OCI-M2 (cell line): ENCODE results near the gene YWHAH.

Source experiments
- DNase-seq: peaks from one replicate; lab custom pipeline; 2025; ENCODE audit not compliant: unreplicated experiment; lab: John Stamatoyannopoulos, UW

YWHAH gene

DNA sequence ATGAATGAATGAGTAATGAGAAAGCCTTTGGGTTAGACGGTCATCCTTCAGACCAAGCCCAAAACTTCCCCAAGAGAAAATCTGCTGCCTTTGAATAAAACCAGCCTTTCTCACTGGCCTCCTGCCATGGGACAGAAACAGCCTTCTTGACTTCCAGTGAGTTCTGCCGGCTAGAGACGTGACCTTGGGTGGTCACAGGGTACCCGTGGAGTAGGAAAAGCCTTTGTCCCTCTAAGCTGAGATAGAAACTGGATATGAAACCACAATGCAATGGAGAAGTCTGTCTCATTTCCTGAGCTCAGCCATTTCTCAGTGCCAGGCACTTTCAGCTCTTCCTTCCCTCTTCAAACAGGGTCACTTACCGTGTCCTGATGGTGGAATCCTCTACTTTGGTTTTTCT, 21.2 kb upstream of the YWHAH start:
- DNase-seq: no peak

GRCh38 chr22:31923747-31924146, 20.6 kb upstream of the YWHAH start:
- no peak for DNase-seq

DNA sequence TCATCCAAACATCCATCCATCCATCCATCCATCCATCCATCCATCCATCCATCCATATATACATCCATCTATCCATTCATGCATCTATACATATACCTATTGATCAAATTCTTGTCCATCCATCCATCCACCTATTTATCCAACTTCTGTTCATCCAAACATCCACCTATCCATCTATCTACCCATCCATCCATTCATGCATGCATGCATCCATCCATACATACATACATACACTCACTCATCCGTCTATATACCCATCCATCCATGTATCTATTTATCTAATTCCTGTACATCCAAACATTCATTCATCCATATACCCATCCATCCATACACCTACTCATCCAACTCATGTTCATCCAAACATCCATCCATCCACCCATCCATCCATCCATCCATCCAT, 19.3 kb upstream of the YWHAH start:
- no peak for DNase-seq

DNA sequence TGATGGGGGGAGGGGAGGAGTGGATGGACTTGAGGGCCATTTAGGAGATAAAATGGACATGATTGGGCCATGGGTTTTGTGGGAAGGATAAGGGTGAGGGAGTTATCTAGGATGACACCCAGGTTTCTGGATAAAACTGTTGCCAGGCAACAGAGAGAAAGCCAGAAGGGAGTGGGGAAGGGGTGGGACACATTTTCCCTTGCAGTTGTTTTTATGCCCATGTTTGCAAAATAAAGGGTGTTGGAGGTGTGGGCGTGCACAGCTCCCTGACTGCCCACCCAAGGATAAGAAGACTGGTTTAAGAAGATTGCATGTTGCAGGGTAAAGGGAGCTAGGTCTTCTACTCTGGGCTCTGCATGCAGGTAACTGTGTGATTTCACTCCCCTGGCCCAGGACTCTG, 18.3 kb upstream of the YWHAH start:
- no peak for DNase-seq

DNA sequence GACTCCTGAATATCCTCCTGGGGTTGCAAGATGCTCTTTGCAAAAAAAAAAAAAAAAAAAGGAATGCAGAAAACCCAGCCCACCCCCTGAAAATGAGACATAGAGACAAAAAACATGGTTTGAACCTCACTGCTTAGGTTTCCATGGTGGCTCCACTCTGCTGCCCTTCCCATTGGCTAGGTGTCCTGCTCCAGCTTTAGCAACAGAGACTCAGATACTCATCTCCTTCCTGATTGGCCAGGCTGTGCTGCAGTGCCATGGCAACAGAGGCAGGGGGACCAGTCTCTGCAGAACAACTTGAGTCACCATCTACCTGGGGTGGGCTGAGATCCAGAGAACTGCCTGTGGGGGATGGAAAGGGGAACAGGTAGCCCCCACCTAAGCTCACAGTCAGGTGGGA, 17.4 kb upstream of the YWHAH start:
- no peak for DNase-seq

DNA sequence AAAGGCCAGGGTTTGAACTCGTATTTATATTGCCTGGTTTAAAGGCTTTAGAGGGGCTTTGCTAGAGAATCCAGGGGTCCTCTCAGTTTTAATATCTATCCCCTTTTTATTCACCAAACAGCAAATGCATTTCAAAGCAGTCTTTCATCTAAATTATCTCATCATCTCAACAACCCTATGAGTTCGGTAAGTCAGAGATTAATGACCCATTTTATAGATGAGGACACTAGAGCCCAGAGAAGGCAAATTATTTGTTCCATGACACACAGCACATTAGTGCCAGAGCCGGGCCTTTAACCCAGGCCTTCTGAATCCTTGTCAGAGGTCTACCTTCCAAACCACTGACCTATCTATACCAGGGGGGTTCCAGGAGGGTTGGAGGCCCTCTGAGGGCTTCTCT, 16.8 kb upstream of the YWHAH start:
- DNase-seq: no peak

DNA sequence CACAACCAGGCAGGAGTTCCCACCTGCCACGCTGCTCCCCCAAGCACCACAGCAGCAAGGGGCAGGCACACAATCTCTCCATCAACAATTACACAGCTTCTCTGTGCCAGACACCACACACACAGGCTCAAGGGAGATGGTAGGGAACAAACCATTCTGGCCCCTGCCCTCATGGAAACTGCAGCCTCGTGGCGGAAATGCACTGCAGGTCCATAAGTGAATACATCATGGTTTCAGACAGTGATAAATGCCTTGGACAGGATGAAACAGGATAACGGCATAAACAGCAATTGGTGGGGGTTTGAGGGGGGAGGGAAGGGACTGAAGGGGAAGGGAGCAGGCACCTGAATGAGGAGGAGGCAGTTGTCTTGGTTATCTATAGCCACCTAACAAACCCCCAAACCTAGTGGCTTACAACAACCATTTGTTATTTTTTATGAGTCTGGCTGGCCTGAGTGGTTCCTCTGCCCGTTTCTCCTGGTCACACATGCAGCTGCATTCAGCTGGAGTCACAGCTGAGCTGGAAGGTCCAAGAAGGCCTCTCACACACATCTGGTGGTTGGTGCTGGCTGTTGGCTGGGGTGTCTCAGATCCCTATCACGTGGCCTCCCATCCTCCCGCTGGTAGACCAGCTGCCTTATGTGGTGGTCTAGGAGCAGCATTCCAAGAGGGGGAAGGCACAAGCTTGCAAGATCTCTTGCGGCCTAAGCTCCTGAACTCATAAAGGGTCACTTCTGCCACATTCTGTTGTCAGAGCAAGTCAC, 15.0 kb upstream of the YWHAH start:
- no peak for DNase-seq

GRCh38 chr22:31932863-31933262, 11.5 kb upstream of the YWHAH start:
- no peak for DNase-seq

- no peak for DNase-seq
These were observed 10.9 kb upstream of the YWHAH start for GRCh38 chr22:31933406-31933805.

DNA sequence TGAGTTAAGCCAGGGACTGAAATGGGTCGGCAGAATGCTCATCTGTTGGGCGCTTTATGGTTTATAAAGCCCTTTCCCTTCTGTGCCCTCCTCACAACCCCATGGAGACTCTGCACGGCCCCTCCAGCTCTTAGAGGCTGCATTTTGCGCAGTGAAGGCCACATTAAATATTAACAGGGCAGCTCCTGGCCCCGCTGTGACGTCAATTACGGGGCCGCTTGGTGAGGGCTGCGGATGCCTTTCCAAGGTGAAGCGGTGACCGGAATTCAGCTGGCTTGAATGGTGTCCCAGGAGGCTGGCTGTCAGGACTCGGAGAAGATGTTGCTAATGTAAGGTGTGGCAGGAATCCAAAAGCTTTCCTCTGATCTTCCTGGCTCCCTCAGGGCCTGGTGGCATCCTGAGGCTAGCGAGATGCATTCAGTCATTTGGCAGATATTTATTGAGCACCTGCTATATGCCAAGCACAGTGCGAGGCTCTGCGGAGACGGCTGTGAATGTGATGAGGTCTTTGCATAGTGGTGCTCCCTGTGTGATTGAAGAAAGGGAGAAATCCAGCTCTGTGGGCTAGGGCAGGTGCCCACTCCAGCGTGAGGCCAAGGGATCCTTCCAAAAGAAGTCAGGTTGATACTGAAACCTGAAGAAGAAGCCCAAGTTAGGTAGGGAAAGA, 10.4 kb upstream of the YWHAH start:
- no peak for DNase-seq

- no peak for DNase-seq
These were observed 8.2 kb upstream of the YWHAH start for GRCh38 chr22:31935961-31936635.

DNA sequence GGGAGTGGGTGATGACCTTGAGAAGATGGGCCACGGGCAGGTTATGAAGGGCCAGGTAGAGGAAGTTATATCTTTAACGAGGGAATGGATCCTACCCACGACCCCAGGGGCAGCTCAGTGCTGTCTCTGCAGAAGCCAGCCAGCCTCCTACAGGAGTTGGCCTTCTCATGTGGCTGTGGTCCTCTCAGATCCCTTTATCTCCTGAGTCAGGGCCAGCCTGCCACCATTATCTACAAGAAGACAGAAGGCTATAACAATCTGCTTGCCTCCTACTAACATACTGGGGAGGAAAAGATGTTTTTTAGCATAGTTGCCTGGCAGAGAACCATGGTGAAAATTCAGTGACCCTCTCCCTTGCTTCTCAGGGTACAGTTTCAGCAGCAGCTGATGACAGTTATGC, 7.0 kb upstream of the YWHAH start:
- peak; percentile 48 for DNase-seq

GRCh38 chr22:31938296-31938695, 6.0 kb upstream of the YWHAH start:
- no peak for DNase-seq

- no peak for DNase-seq
These were observed 3.8 kb upstream of the YWHAH start for GRCh38 chr22:31940506-31940905.

DNA sequence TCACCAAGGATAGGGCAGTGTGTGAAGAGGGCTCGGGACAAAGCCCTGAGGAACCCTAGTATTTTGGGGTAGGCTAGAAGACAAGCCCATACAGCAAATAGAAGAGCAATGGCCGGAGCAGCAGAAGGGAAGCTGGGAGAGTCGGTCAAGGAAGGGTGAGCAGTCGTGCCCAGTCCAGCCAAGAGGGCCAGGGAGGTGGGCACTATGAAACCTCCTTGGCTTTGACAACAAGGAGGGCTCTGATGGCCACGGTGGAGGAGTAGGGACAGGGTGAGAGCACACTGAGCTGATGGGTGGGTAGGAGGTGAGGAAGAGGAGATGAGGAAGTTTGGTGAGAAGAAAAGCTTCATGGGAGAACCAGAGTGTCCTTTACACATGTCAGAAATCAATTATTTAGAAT, 2.2 kb upstream of the YWHAH start:
- no peak for DNase-seq

DNA sequence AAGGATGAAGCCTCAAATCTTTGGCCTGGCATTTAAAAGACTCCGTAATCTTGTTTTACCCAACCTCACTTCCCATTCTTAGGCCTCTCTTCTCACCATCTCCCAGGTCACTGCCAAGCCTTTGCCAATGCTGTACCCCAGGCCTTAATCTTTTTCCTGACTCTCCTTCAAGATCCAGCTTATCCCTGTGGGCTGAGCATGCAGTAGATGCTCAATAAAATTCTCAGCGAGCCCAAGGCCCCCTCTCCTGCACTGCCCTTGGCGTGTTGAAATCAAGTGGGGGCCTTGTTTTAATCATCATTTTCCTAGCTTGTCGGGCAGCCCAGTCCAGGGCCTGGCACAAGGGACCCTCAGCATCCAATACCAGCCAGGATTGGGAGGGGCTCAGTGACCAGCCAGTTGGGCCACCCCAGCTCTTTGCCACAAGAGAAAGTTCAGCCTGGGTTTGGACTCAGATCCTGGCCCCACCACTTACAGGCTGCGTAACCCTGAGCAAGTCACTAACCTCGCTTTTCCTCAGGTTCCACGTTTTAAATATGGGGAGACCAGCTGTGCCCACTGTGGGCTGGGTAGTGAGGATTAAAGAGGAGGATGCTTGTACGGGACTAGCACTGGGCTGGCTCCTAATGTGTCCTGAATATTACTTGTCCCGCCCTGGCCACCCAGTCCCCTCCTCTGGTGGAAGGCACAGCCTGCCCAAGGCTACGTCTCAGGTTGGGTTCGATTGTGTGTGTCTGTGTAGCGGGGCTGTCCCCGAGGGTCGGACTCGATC, 943 bp upstream of the YWHAH start:
- no peak for DNase-seq

GRCh38 chr22:31944700-31945442, 536 bp downstream of the YWHAH start:
- no peak for DNase-seq

- DNase-seq: no peak
These were observed 1.1 kb downstream of the YWHAH start for GRCh38 chr22:31945443-31945855.

GRCh38 chr22:31945971-31946680, 1.8 kb downstream of the YWHAH start:
- no peak for DNase-seq

GRCh38 chr22:31947296-31947695, 3.0 kb downstream of the YWHAH start:
- DNase-seq: no peak
